GM19467 (cell line): ENCODE results near the gene CSF3R.
"Not testable (repeated sequence)": the region's sequence is repeated elsewhere in the genome, so short reads cannot be mapped to it uniquely, and the experiment has no call there.

Source experiments
- ATAC-seq: cut with Tn5 transposase; IDR thresholded peaks from one replicate; pipeline ENCODE4 v1.9.1; 2021; ENCODE audit warnings: mild to moderate bottlenecking, moderate library complexity; ENCODE audit not compliant: unreplicated experiment

The CSF3R gene

GRCh38 chr1:36513676-36514473 is 31.2 kb upstream of the CSF3R start:
- no peak for ATAC-seq

- no peak for ATAC-seq
These were observed 30.1 kb upstream of the CSF3R start for GRCh38 chr1:36512842-36513241.

DNA sequence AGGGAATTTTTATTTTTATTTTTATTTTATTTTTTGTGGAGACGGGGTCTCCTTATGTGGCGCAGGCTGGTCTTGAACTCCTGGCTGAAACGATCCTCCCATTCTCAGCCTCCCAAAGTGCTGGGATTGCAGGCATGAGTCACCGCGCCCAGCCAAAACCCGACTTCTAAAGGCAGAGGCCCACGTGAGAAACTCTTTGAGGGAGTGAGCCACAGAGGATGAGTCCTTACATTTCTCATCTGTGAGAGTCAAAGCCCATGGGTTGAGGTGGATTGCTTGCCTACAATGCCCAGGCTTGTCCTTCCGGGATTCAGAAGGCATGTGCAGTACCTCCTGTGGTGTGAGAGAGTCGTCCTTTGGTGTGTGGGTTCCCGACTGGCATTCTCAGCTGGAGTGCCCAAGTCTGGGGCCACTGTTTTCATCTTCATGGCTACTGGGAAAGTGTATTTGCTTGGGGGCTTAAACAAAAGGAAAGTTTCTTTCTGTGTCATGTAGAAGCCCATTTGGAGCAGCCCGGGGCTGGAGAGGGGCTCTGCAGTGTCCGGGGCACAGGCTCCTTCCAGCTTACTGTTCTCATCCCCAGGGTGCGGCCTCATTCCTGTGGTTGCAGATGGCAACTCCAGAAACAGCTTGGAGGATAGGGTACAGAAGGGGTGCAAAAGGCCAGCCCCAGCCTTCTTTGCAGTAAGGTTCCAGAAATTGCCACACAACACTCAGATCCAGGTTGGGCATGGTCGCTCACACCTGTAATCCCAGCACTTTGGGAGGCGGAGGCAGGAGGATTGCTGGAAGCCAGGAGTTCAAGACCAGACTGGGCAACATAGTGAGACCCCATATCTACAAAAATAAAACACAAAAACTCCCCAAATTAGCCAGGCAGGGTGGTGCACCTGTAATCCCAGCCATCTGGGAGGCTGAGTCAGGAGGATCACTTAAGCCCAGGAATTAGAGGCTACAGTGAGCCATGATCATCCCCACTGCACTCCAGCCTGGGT is 29.4 kb upstream of the CSF3R start:
- ATAC-seq, result no peak

DNA sequence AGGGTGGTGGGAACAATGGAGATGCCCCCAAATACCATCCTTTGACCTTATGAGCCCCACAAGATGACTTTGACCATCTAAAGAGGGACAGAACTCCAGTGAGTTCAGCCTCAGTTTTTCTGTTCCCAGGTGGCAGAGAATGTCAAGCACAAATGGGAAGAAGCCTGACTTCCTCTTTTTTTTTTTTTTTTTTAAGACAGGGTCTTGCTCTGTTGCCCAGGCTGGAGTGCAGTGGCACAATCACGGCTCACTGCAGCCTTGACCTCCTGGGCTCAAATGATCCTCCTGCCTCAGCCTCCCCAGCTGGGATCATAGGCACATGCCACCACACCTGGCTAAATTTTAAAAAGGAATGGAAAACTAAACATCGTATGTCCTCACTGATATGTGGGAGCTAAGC is 28.5 kb upstream of the CSF3R start:
- ATAC-seq, result not testable (repeated sequence)

DNA sequence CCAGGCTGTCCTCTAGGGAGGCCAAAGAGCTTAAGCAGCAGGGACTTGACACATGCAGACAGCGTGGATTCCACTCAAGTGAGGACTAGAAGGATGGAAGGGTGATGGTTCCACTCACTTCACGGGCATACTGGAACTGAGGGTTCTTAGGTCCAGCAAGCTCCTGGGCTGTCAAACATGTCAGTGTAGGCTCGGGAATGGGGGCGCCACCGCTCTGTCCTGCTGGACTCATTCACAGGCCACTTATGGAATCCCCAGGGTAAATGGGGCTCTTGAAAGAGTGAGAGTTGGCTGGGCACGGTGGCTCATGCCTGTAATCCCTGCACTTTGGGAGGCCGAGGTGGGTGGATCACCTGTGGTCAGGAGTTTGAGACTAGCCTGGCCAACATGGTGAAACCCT is 27.7 kb upstream of the CSF3R start:
- no peak for ATAC-seq

GRCh38 chr1:36508257-36508656 is 25.5 kb upstream of the CSF3R start:
- ATAC-seq, result no peak

GRCh38 chr1:36506276-36506920 is 23.7 kb upstream of the CSF3R start:
- ATAC-seq, result no peak

GRCh38 chr1:36503733-36504132 is 21.0 kb upstream of the CSF3R start:
- ATAC-seq, result no peak

DNA sequence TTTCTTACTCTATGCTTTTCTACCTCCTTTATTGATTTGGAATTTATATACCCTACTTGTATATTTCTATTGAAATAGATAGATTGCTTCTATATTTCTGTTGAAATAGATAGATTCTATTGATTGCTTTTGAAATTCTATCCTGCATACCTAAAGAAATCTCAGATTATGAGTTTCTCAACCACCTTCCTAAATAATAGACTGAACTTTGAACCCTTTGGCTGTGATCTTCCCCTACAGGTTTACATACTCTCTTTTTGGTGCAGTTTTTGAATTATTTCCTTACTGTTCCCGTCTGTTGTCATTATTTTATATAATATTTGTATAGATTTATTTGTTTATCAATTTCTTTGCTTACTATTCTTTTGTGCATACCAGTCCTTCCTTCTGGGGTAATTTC is 20.4 kb upstream of the CSF3R start:
- ATAC-seq, result no peak

DNA sequence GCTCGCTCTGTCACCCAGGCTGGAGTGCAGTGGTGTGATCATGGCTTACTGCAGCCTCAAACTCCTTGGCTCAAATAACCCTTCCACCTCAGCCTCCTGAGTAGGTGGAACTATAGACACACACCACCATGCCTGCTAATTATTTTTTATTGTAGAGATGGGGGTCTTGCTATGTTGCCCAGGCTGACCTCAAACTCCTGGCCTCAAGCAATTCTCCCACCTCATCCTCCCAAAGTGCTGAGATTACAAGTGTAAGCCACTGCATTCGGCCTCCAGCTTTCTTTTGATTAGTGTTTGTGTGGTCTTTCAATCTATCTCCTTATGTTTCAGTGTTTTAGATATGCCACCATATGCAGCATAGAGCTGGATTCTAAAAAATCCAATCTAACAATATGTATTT is 19.9 kb upstream of the CSF3R start:
- no peak for ATAC-seq

DNA sequence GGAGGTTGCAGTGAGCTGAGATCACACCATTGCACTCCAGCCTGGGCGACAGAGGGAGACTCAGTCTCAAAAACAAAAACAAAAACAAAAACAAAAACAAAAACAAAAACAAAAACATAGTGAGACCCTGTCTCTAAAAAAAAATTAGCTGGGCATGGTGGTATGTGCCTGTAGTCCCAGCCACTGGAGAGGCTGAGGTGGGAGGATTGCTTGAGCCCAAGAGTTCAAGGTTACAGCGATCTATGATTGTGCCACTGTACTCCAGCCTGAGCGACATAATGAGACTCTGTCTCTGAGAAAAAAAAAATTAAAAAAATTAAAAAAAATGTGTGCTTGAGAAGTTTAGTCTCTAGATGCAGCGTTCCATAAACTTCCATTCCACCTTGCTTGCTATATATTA is 19.2 kb upstream of the CSF3R start:
- ATAC-seq, result not testable (repeated sequence)

DNA sequence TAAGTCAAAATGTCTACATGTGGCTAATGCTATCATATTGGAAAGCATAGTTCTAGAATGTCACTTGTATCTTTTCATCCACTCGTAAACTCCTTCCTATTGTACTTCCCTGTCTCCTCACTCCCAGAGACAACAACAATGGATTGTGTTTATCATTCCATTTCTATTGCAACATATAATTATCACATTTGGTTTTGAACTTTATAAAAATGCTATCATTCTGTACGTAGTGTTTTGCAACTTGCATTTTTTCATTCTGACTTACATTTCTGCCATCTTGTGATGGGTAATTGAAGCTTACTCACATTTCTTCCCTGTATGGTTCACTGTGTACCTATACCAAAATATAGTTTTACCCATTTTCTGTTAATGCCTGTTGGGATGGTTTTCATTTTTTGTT is 14.5 kb upstream of the CSF3R start:
- ATAC-seq, result no peak

- no peak for ATAC-seq
These were observed 12.3 kb upstream of the CSF3R start for GRCh38 chr1:36494971-36495370.

DNA sequence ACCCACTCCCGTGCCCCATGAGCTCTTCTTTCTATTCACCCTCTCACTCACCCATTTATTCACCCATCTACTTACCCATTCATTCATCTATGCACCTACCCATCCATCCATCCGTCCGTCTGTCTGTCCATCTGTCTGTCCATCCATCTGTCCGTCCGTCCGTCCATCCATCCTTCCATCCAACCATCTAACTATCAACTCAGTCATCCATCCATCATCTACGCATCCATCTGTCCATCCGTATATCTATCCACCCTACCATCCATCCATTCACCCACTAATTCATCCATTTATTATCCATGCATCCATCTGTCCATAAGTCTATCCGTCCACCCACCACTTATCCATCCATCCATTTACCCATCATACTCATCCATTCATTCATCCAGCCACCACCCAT is 10.8 kb upstream of the CSF3R start:
- no peak for ATAC-seq

DNA sequence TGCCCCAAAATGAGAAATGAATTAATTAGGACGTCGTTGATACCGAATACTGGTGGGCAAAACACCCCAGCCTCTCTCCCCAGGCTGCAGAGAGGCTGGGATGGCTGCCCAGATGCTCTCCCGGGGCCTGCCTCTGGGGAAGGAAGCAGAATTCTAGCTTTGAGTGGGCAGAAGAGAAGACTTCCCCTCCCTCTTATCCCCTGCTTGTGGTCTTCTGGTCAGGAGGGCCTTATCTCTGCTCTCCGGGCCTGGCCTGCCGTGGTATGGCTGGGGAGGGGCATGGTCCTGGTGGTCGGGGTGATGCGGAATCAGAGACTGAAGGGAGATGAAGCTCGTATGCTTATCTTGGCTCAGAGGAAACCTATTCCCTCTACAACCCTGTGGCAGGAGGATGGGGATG is 9.8 kb upstream of the CSF3R start:
- ATAC-seq, result no peak

- not testable (repeated sequence) for ATAC-seq
These were observed 6.7 kb upstream of the CSF3R start for GRCh38 chr1:36489258-36490051.

DNA sequence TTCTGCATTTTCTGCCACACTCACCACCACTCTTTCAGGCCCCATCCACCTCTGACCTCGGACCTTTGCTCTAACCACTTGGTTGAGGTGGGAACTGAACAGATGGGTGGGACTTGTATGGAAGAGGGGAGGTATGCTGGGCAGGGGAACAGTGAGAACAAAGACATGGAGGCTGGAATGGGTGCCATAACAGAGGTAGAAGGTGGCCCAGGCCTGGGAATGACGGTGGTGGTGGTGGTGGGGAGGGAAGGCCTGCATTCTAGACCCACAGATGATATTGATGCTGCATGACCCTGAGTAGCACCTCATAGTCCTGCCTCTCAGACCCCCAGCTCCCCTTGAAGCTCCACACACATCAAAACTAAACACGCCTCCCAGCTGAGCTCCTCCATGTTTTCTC is 5.2 kb upstream of the CSF3R start:
- ATAC-seq, result no peak

GRCh38 chr1:36487336-36487725 is 4.6 kb upstream of the CSF3R start:
- not testable (repeated sequence) for ATAC-seq

- no peak for ATAC-seq
These were observed 4.0 kb upstream of the CSF3R start for GRCh38 chr1:36486439-36487335.

DNA sequence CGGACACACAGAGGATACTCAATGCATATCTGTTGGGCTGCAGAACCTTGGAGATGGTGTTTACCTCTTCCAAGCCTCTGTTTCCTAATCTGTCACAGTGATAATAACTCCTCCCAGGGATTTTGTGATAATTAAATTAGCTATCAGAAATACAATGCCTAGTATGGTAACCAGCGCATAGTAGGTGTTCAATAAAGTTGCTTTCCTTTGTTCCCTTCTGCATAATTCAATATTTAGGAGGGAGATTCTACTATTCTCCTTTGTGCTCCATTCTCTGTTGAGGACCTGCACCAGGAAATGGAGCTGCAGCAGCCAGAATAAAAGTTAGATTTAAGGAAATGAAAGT is 3.4 kb upstream of the CSF3R start:
- no peak for ATAC-seq
